HCT116 (cell line): Measurements from ENCODE around the gene MSRB2. TPM values are rescaled to one million over a fixed set of nuclear protein-coding genes. Genes with fewer than 3 reads are reported as not detected.
"Not testable (repeated sequence)": the region's sequence is repeated elsewhere in the genome, so short reads cannot be mapped to it uniquely, and the experiment has no call there.

Experiments
- ATAC-seq: fragments of 200-7000 bp; cut with Tn5 transposase; 2 replicates; pipeline ENCODE4 v1.9.1; 2020; ENCODE audit warnings: mild to moderate bottlenecking, moderate library complexity
- BruUV-seq: library from RNA; stranded (reverse); fragments of 400-500 nt; replicated peaks from 2 replicates; lab custom pipeline; 2021; lab: Mats Ljungman, UMichigan
- CTCF ChIA-PET: fragments of 300-600 bp; sonication (Branson Sonifier 250); formaldehyde crosslinking; loops from one replicate; lab custom pipeline; 2021; ENCODE audit warnings: antibody characterized with exemption; lab: Charles Lee
- POLR2A ChIA-PET: fragments of 300-600, 350-600 bp; sonication (Branson Sonifier 250); formaldehyde crosslinking; loops from one replicate; lab custom pipeline; 2021; ENCODE audit warnings: antibody characterized with exemption; lab: Charles Lee
- RAD21 ChIA-PET, 2 experiments: fragments of 300-600 bp; sonication (Branson Sonifier 250); formaldehyde crosslinking; loops; one replicate each; lab custom pipeline; 2023; ENCODE audit warnings: low total read pairs in 2 of 2; ENCODE audit not compliant: uncharacterized antibody in 2 of 2, unreplicated experiment in 2 of 2, low non-redundant PET in 1 of 2; lab: Charles Lee
- DNase-seq: peaks from one replicate; pipeline ENCODE4 v3.0.0-alpha.2; 2010; ENCODE audit warnings: low read depth, low spot score
- H2AFZ ChIP-seq: fragments of 200-600 bp; shearing (Covaris generic), sonication (generic); 2 replicates; pipeline ENCODE4 v1.6.1; 2017; ENCODE audit warnings: low read depth, mixed run types, mixed read lengths, antibody characterized with exemption, low read length; ENCODE audit not compliant: poor library complexity, severe bottlenecking
- H3K27ac ChIP-seq: 2 replicates; pipeline ENCODE4 v1.5.1; 2012; ENCODE audit warnings: low read depth, low read length
- H3K27me3 ChIP-seq: fragments of 200-600 bp; sonication (generic); 2 replicates; pipeline ENCODE4 v1.6.1; 2016; ENCODE audit warnings: mixed run types, low read length, mixed read lengths; ENCODE audit not compliant: insufficient read depth
- H3K36me3 ChIP-seq, 2 experiments: fragments of 200-500 bp in 1 of 2; fragments of 200-600 bp in 1 of 2; sonication (Bioruptor generic) in 1 of 2; sonication (generic) in 1 of 2; 2 replicates each; pipeline versions ENCODE4 v1.5.1 to v1.6.1; 2014 to 2016; ENCODE audit warnings: low read length in 2 of 2, inconsistent platforms in 1 of 2, mixed read lengths in 1 of 2, mixed run types in 1 of 2; ENCODE audit not compliant: insufficient read depth in 2 of 2, control insufficient read depth in 1 of 2
- H3K4me1 ChIP-seq, 2 experiments: fragments of 200-600 bp in 1 of 2; sonication (generic) in 1 of 2; 2 replicates each; pipeline versions ENCODE4 v1.5.1 to v1.6.1; 2012 to 2017; ENCODE audit warnings: low read length in 2 of 2, inconsistent platforms in 1 of 2, mild to moderate bottlenecking in 1 of 2, mixed read lengths in 1 of 2, mixed run types in 1 of 2, moderate library complexity in 1 of 2; ENCODE audit not compliant: insufficient read depth in 2 of 2, control insufficient read depth in 1 of 2
- H3K4me2 ChIP-seq: fragments of 200-600 bp; sonication (generic); 2 replicates; pipeline ENCODE4 v1.6.1; 2017; ENCODE audit warnings: mixed run types, low read length, mixed read lengths
- H3K4me3 ChIP-seq, 2 experiments: fragments of 200-600 bp in 1 of 2; sonication (generic) in 1 of 2; replicated peaks in 1 of 2; 2 replicates each; pipeline ENCODE4 v1.5.1; 2011 to 2016; ENCODE audit warnings: low read length in 2 of 2, control low read depth in 1 of 2, low read depth in 1 of 2, mild to moderate bottlenecking in 1 of 2, mixed read lengths in 1 of 2, mixed run types in 1 of 2
- H3K79me2 ChIP-seq: fragments of 200-600 bp; sonication (generic); 2 replicates; pipeline ENCODE4 v1.6.1; 2017; ENCODE audit warnings: mild to moderate bottlenecking, mixed run types, low read length, moderate library complexity, mixed read lengths; ENCODE audit not compliant: insufficient read depth
- H3K9ac ChIP-seq: fragments of 200-600 bp; sonication (generic); 2 replicates; pipeline ENCODE4 v1.6.1; 2016; ENCODE audit warnings: low read length, mixed read lengths
- H3K9me2 ChIP-seq: fragments of 200-600 bp; sonication (generic), shearing (Covaris generic); 2 replicates; pipeline ENCODE4 v1.6.1; 2017; ENCODE audit warnings: mixed run types, mild to moderate bottlenecking, moderate library complexity; ENCODE audit not compliant: insufficient read depth
- H3K9me3 ChIP-seq, 2 experiments: fragments of 200-500 bp in 1 of 2; fragments of 200-600 bp in 1 of 2; sonication (Bioruptor generic) in 1 of 2; sonication (generic) in 1 of 2; 2 replicates each; pipeline ENCODE4 v1.6.1; 2014 to 2017; ENCODE audit warnings: low read length in 2 of 2, mixed read lengths in 2 of 2, inconsistent platforms in 1 of 2, low read depth in 1 of 2, mild to moderate bottlenecking in 1 of 2, mixed run types in 1 of 2, moderate library complexity in 1 of 2; ENCODE audit not compliant: control insufficient read depth in 1 of 2, insufficient read depth in 1 of 2
- H4K20me1 ChIP-seq: fragments of 200-600 bp; sonication (generic), shearing (Covaris generic); 2 replicates; pipeline ENCODE4 v1.6.1; 2017; ENCODE audit warnings: mixed run types, mild to moderate bottlenecking, moderate library complexity; ENCODE audit not compliant: insufficient read depth
- CBX3 ChIP-seq: IDR thresholded peaks from 2 replicates; pipeline ENCODE4 v1.6.1; 2012; ENCODE audit warnings: low read depth
- EGR1 ChIP-seq: IDR thresholded peaks from 2 replicates; pipeline ENCODE4 v1.6.1; 2012; ENCODE audit warnings: low read depth
- EZH2 ChIP-seq: fragments of 200-600 bp; sonication (generic); IDR thresholded peaks from 2 replicates; pipeline ENCODE4 v1.6.1; 2017; ENCODE audit warnings: antibody characterized with exemption, mixed run types
- EZH2phosphoT487 ChIP-seq: fragments of 200-600 bp; IDR thresholded peaks from 2 replicates; pipeline ENCODE4 v1.6.1; 2018; ENCODE audit warnings: antibody characterized with exemption, borderline replicate concordance
- JUND ChIP-seq: IDR thresholded peaks from 2 replicates; pipeline ENCODE4 v1.6.1; 2012
- POLR2A ChIP-seq: IDR thresholded peaks from 2 replicates; pipeline ENCODE4 v1.7.0; 2011; ENCODE audit warnings: borderline replicate concordance; ENCODE audit not compliant: insufficient read depth, insufficient read length; ENCODE audit errors: extremely low read depth
- RAD21 ChIP-seq: IDR thresholded peaks from 2 replicates; pipeline ENCODE4 v1.6.1; 2012; ENCODE audit warnings: low read depth, mild to moderate bottlenecking
- SIN3A ChIP-seq: IDR thresholded peaks from 2 replicates; pipeline ENCODE4 v1.6.1; 2012; ENCODE audit warnings: low read depth
- TCF7L2 ChIP-seq: IDR thresholded peaks from 2 replicates; pipeline ENCODE4 v1.7.0; 2011; ENCODE audit warnings: borderline replicate concordance, inconsistent platforms; ENCODE audit not compliant: insufficient read depth, insufficient read length; ENCODE audit errors: extremely low read depth
- YY1 ChIP-seq: IDR thresholded peaks from 2 replicates; pipeline ENCODE4 v1.6.1; 2011; ENCODE audit warnings: low read length, low read depth, moderate library complexity, mild to moderate bottlenecking; ENCODE audit not compliant: insufficient replicate concordance; ENCODE audit errors: extremely low read depth
- intact Hi-C: fragments of 100-400 bp; cut with micrococcal nuclease; formaldehyde crosslinking; loops from 2 replicates; pipeline ENCODE4 v1.10.0; 2022
- total RNA-seq: library from RNA; stranded (reverse); gene quantifications from one replicate; pipeline ENCODE4 v1.2.1, GENCODE V29; 2021; ENCODE audit not compliant: unreplicated experiment
- TF ChIP-seq, protein P1 (sequence below): IDR thresholded peaks from 2 replicates; pipeline ENCODE4 v1.6.1; 2012; ENCODE audit warnings: low read depth
- TF ChIP-seq, protein P2 (sequence below): IDR thresholded peaks from 2 replicates; pipeline ENCODE4 v1.6.1; 2012
- TF ChIP-seq, protein P3 (sequence below), 3 experiments: fragments of 200-600 bp in 1 of 3; sonication (generic) in 1 of 3; IDR thresholded peaks in 2 of 3; conservative IDR thresholded peaks in 1 of 3; 2 replicates each; pipeline ENCODE4 v1.5.1; 2012 to 2017; ENCODE audit warnings: low read depth in 2 of 3, low read length in 2 of 3, antibody characterized with exemption in 1 of 3, borderline replicate concordance in 1 of 3, control low read depth in 1 of 3, mild to moderate bottlenecking in 1 of 3, mixed read lengths in 1 of 3, mixed run types in 1 of 3, moderate library complexity in 1 of 3; ENCODE audit not compliant: insufficient read depth in 1 of 3
- TF ChIP-seq, protein P4 (sequence below): IDR thresholded peaks from 2 replicates; pipeline ENCODE4 v1.6.1; 2012

Gene MSRB2
- total RNA-seq, 1 experiment from 2014 or later, result 13.6 TPM

DNA sequence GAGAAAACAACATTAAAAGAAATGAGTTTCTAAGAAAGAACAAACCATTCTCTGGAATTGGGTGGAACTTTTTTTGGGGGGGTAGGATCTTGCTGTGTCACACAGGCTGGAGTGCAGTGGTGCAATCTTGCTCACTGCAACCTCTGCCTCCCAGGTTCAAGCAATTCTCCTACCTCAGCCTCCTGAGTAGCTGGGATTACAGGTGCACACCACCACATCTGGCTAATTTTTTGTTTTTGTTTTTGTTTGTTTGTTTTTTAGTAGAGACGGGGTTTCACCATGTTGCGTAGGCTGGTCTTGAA, 30.6 kb upstream of the MSRB2 start:
- H2AFZ ChIP-seq, H3K27ac ChIP-seq, H3K4me3 ChIP-seq, H3K9ac ChIP-seq, CTCF ChIA-PET, H3K4me2 ChIP-seq, H3K79me2 ChIP-seq, DNase-seq, H3K9me3 ChIP-seq, H4K20me1 ChIP-seq, H3K9me2 ChIP-seq, RAD21 ChIA-PET, ATAC-seq, POLR2A ChIA-PET, BruUV-seq, H3K27me3 ChIP-seq, H3K36me3 ChIP-seq: not testable (repeated sequence)
- peaks cover 4 to 11% of the 10 kb centered on the region in 2 experiments; a peak in 3 of 4 replicates for H3K4me1 ChIP-seq
- intact Hi-C loops, result loop anchor here (10.0 kb wide), 2 partner anchors 630 to 810 kb away; no protein-coding TSS in a partner anchor

DNA sequence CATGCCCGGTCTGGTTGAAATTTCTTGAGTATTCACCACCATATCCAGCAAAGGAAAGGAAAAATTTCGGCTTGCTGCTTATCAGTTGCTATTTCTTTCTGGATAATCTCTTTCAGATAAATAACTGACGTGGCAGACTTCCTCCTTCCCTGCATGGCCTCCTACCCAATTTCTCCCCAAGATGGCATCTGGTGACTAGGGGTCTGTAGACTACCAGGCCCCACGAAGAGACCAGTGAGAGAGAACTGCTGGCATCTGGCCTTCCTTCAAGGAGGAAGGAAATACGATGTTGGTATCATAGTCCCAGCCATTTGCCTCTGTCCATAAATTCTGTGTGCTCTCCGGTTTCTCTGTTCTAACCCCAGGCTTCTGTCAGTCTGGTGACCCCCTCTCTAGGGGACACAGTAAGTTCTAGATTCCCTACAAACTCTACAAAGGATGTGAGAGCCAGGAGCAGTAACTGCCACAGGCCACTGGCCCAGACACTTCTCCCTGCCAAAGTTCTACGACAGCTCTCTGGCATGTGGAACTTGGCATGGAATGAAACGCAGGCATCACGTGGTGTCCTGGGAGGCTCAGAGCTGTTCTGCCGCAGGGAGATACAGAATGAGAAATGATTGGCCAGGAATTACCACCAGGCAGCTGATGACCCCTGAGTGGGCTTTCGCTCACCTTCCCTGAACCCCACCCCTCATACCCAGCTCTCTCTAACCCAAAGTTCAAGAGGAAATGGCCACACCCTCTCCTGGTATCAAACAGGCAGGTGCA, 30.0 kb upstream of the MSRB2 start:
- H3K27ac ChIP-seq, result no peak overlapping the region
- no peaks in the 10 kb centered on the region for H3K36me3 ChIP-seq
- no peak for DNase-seq
- no peaks in the 10 kb centered on the region for H4K20me1 ChIP-seq
- H3K4me2 ChIP-seq, result peak overlapping the region; percentile 36
- intact Hi-C loops, result loop anchor here (10.0 kb wide), 2 partner anchors 631 to 811 kb away; no protein-coding TSS in a partner anchor
- ChIA-PET POLR2A (no interaction called here), CTCF (interaction anchor here (1.2 kb wide), 1 partner anchor 12 kb away, joined by 3 read pairs; no protein-coding TSS in a partner anchor), RAD21 (no interaction called here)
- TF ChIP-seq EGR1 (no peak), EZH2phosphoT487 (no peak), SIN3A (no peak), CBX3 (0 out of 2 replicates have a peak, but pooled peaks have one; percentile 17), JUND (no peak), RAD21 (no peak), TCF7L2 (no peak), EZH2 (no peak), POLR2A (no peak), YY1 (no peak)
- TF ChIP-seq, protein P1, sequence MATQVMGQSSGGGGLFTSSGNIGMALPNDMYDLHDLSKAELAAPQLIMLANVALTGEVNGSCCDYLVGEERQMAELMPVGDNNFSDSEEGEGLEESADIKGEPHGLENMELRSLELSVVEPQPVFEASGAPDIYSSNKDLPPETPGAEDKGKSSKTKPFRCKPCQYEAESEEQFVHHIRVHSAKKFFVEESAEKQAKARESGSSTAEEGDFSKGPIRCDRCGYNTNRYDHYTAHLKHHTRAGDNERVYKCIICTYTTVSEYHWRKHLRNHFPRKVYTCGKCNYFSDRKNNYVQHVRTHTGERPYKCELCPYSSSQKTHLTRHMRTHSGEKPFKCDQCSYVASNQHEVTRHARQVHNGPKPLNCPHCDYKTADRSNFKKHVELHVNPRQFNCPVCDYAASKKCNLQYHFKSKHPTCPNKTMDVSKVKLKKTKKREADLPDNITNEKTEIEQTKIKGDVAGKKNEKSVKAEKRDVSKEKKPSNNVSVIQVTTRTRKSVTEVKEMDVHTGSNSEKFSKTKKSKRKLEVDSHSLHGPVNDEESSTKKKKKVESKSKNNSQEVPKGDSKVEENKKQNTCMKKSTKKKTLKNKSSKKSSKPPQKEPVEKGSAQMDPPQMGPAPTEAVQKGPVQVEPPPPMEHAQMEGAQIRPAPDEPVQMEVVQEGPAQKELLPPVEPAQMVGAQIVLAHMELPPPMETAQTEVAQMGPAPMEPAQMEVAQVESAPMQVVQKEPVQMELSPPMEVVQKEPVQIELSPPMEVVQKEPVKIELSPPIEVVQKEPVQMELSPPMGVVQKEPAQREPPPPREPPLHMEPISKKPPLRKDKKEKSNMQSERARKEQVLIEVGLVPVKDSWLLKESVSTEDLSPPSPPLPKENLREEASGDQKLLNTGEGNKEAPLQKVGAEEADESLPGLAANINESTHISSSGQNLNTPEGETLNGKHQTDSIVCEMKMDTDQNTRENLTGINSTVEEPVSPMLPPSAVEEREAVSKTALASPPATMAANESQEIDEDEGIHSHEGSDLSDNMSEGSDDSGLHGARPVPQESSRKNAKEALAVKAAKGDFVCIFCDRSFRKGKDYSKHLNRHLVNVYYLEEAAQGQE, result no peak
- TF ChIP-seq, protein P2, sequence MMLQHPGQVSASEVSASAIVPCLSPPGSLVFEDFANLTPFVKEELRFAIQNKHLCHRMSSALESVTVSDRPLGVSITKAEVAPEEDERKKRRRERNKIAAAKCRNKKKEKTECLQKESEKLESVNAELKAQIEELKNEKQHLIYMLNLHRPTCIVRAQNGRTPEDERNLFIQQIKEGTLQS, result no peak
- TF ChIP-seq, protein P3, sequence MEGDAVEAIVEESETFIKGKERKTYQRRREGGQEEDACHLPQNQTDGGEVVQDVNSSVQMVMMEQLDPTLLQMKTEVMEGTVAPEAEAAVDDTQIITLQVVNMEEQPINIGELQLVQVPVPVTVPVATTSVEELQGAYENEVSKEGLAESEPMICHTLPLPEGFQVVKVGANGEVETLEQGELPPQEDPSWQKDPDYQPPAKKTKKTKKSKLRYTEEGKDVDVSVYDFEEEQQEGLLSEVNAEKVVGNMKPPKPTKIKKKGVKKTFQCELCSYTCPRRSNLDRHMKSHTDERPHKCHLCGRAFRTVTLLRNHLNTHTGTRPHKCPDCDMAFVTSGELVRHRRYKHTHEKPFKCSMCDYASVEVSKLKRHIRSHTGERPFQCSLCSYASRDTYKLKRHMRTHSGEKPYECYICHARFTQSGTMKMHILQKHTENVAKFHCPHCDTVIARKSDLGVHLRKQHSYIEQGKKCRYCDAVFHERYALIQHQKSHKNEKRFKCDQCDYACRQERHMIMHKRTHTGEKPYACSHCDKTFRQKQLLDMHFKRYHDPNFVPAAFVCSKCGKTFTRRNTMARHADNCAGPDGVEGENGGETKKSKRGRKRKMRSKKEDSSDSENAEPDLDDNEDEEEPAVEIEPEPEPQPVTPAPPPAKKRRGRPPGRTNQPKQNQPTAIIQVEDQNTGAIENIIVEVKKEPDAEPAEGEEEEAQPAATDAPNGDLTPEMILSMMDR (IDR thresholded peaks at IDR 0.05 in 2 of 3, conservative IDR thresholded peaks at IDR 0.05 in 1 of 3; ENCODE audit: borderline replicate concordance in 1 of 3, insufficient read depth in 1 of 3, low read depth in 2 of 3, low read length in 2 of 3), result no peak
- TF ChIP-seq, protein P4, sequence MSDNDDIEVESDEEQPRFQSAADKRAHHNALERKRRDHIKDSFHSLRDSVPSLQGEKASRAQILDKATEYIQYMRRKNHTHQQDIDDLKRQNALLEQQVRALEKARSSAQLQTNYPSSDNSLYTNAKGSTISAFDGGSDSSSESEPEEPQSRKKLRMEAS, result peak; percentile 70
- H3K79me2 ChIP-seq, result no peaks in the 10 kb centered on the region
- no peak overlapping the region for H2AFZ ChIP-seq
- no TSS peak for BruUV-seq
- no peak overlapping the region for H3K4me3 ChIP-seq
- peak; percentile 51 for ATAC-seq
- H3K9me2 ChIP-seq, result no peaks in the 10 kb centered on the region
- H3K4me1 ChIP-seq, result peaks cover 4 to 11% of the 10 kb centered on the region in 2 experiments; a peak in 3 of 4 replicates
- H3K9ac ChIP-seq, result no peak overlapping the region
- H3K9me3 ChIP-seq, result no peaks in the 10 kb centered on the region
- no peaks in the 10 kb centered on the region for H3K27me3 ChIP-seq
